HG03060 (cell line): ENCODE results near the gene KDM2A.
"Not testable (repeated sequence)": the region's sequence is repeated elsewhere in the genome, so short reads cannot be mapped to it uniquely, and the experiment has no call there.

ENCODE experiments used
- ATAC-seq: cut with Tn5 transposase; IDR thresholded peaks from one replicate; pipeline ENCODE4 v1.9.1; 2021; ENCODE audit warnings: low read depth, moderate number of reproducible peaks; ENCODE audit not compliant: unreplicated experiment

KDM2A gene

GRCh38 chr11:67255864-67256263, 136.8 kb downstream of the KDM2A start:
- ATAC-seq, result no peak

GRCh38 chr11:67256477-67257135, 137.5 kb downstream of the KDM2A start:
- ATAC-seq, result no peak

GRCh38 chr11:67260406-67260805, 141.3 kb downstream of the KDM2A start:
- no peak for ATAC-seq

GRCh38 chr11:67260885-67261639, 142.0 kb downstream of the KDM2A start:
- ATAC-seq, result not testable (repeated sequence)

- no peak for ATAC-seq
Measured at GRCh38 chr11:67261640-67261945, 142.5 kb downstream of the KDM2A start.

- ATAC-seq, result no peak
Measured at GRCh38 chr11:67261946-67262681, 143.1 kb downstream of the KDM2A start.

GRCh38 chr11:67262731-67263675, 143.9 kb downstream of the KDM2A start:
- no peak for ATAC-seq

- no peak for ATAC-seq
Measured at GRCh38 chr11:67264260-67264659, 145.2 kb downstream of the KDM2A start.

GRCh38 chr11:67264877-67265632, 146.0 kb downstream of the KDM2A start:
- ATAC-seq, result no peak

GRCh38 chr11:67265633-67266448, 146.8 kb downstream of the KDM2A start:
- ATAC-seq, result no peak

GRCh38 chr11:67266449-67267187, 147.6 kb downstream of the KDM2A start, which contains the start of gene GRK2:
Gene GRK2 (plus strand): TSS chr11:67266473. CDS start chr11:67266700, 227 bp downstream.
- no peak for ATAC-seq

- no peak for ATAC-seq
Measured at GRCh38 chr11:67267188-67268080, 148.4 kb downstream of the KDM2A start.

- no peak for ATAC-seq
Measured at GRCh38 chr11:67268081-67268961, 149.3 kb downstream of the KDM2A start.

- ATAC-seq, result no peak
Measured at GRCh38 chr11:67268962-67269268, 149.9 kb downstream of the KDM2A start.

- ATAC-seq, result no peak
Measured at GRCh38 chr11:67269401-67270255, 150.6 kb downstream of the KDM2A start.
